ENCODE measurements around the gene TMEM88. TPM values are rescaled to one million over a fixed set of nuclear protein-coding genes. Genes with fewer than 3 reads are reported as not detected.

TMEM88 gene
- total RNA-seq, 1 donor from 2014 or later, result 1.7 TPM

- no peak for DNase-seq (ENCODE audit: low spot score)
These were observed 21.7 kb upstream of the TMEM88 start for GRCh38 chr17:7833011-7833794.

- DNase-seq (ENCODE audit: low spot score), result peak; percentile 96
These were observed 20.9 kb upstream of the TMEM88 start, which contains the start of gene KDM6B for GRCh38 chr17:7833795-7834541. Gene KDM6B, plus strand, starts transcription at chr17:7834217. Its CDS starts 11,338 bp downstream, at chr17:7845555.

GRCh38 chr17:7834542-7834956 lies 20.3 kb upstream of the TMEM88 start:
- DNase-seq (ENCODE audit: low spot score), result no peak

GRCh38 chr17:7834957-7835813 lies 19.7 kb upstream of the TMEM88 start:
- DNase-seq (ENCODE audit: low spot score), result peak; percentile 99

GRCh38 chr17:7835814-7836595 lies 18.9 kb upstream of the TMEM88 start:
- DNase-seq (ENCODE audit: low spot score), result no peak

GRCh38 chr17:7836596-7837407 lies 18.1 kb upstream of the TMEM88 start:
- DNase-seq (ENCODE audit: low spot score), result peak; percentile 96

- DNase-seq (ENCODE audit: low spot score), result no peak
These were observed 17.3 kb upstream of the TMEM88 start for GRCh38 chr17:7837408-7838088.

GRCh38 chr17:7838090-7839075 lies 16.5 kb upstream of the TMEM88 start:
- DNase-seq (ENCODE audit: low spot score), result peak; percentile 69

- DNase-seq (ENCODE audit: low spot score), result no peak
These were observed 15.5 kb upstream of the TMEM88 start for GRCh38 chr17:7839190-7839875.

- no peak for DNase-seq (ENCODE audit: low spot score)
These were observed 15.0 kb upstream of the TMEM88 start for GRCh38 chr17:7839876-7840261.

- DNase-seq (ENCODE audit: low spot score), result no peak
These were observed 14.4 kb upstream of the TMEM88 start for GRCh38 chr17:7840441-7840840.

GRCh38 chr17:7840875-7841274 lies 14.0 kb upstream of the TMEM88 start:
- no peak for DNase-seq (ENCODE audit: low spot score)

GRCh38 chr17:7841396-7841914 lies 13.4 kb upstream of the TMEM88 start:
- peak; percentile 94 for DNase-seq (ENCODE audit: low spot score)

- DNase-seq (ENCODE audit: low spot score), result peak; percentile 95
These were observed 12.9 kb upstream of the TMEM88 start for GRCh38 chr17:7841915-7842379.

GRCh38 chr17:7842380-7843256 lies 12.2 kb upstream of the TMEM88 start:
- DNase-seq (ENCODE audit: low spot score), result peak; percentile 86

- no peak for DNase-seq (ENCODE audit: low spot score)
These were observed 11.7 kb upstream of the TMEM88 start for GRCh38 chr17:7843257-7843535.
